Fibroblast of skin of scalp (primary cell): ENCODE data around the gene AIRE.
"Not testable (repeated sequence)": the region's sequence is repeated elsewhere in the genome, so short reads cannot be mapped to it uniquely, and the experiment has no call there.

Experiments used
- DNase-seq: peaks from one replicate; pipeline ENCODE4 v3.0.0-alpha.2; 2013

AIRE gene

GRCh38 chr21:44267655-44268142 is 18.0 kb upstream of the AIRE start:
- DNase-seq, result no peak

- no peak for DNase-seq
These were observed 16.6 kb upstream of the AIRE start for GRCh38 chr21:44269090-44269489.

- no peak for DNase-seq
These were observed 14.0 kb upstream of the AIRE start for GRCh38 chr21:44271558-44272283.

GRCh38 chr21:44272284-44272858 is 13.3 kb upstream of the AIRE start:
- no peak for DNase-seq

- no peak for DNase-seq
These were observed 12.6 kb upstream of the AIRE start for GRCh38 chr21:44273046-44273445.

- no peak for DNase-seq
These were observed 10.6 kb upstream of the AIRE start for GRCh38 chr21:44275041-44275440.

GRCh38 chr21:44279354-44280260 is 6.1 kb upstream of the AIRE start:
- DNase-seq, result no peak

- DNase-seq, result no peak
These were observed 3.9 kb upstream of the AIRE start for GRCh38 chr21:44281801-44282200.

- DNase-seq, result no peak
These were observed 3.3 kb upstream of the AIRE start for GRCh38 chr21:44282370-44282769.

GRCh38 chr21:44283211-44283785 is 2.4 kb upstream of the AIRE start:
- DNase-seq, result not testable (repeated sequence)

GRCh38 chr21:44283948-44284347 is 1.7 kb upstream of the AIRE start:
- no peak for DNase-seq

- no peak for DNase-seq
These were observed 525 bp downstream of the AIRE start for GRCh38 chr21:44286086-44286715.

- DNase-seq, result no peak
These were observed 1.3 kb downstream of the AIRE start for GRCh38 chr21:44286716-44287632.

- no peak for DNase-seq
These were observed 2.8 kb downstream of the AIRE start for GRCh38 chr21:44288251-44289110.

GRCh38 chr21:44289381-44290010 is 3.8 kb downstream of the AIRE start:
- DNase-seq, result no peak

- DNase-seq, result no peak
These were observed 4.8 kb downstream of the AIRE start for GRCh38 chr21:44290327-44291077.

GRCh38 chr21:44291078-44291935 is 5.6 kb downstream of the AIRE start:
- no peak for DNase-seq
